ENCODE data around the gene HRAS. TPM values are rescaled to one million over a fixed set of nuclear protein-coding genes. Genes with fewer than 3 reads are reported as not detected.
A peak's percentile ranks its signal among the peaks of the same experiment; 100 is the strongest.

HRAS gene
- polyA plus RNA-seq, 3 donors = 10.1 to 32.9 (median 10.3) TPM

- Mint-ChIP-seq H3K27ac (no peak overlapping the region), H3K4me3 (no peak overlapping the region), H3K9me3 (peaks cover 0 to 13% (median 0%) of the 10 kb centered on the region in 7 donors), H3K36me3 (peaks cover 5 to 12% of the 10 kb centered on the region in 2 donors), H3K27me3 (ENCODE audit: low read depth in 3 of 3) (peaks cover 14 to 35% (median 34%) of the 10 kb centered on the region in 3 donors), H3K4me1 (peaks cover 14% of the 10 kb centered on the region)
- H3K9me3 ChIP-seq (replicated peaks in 1 of 2; ENCODE audit: control insufficient read depth in 1 of 2, insufficient read depth in 1 of 2, low read length in 2 of 2) = no peaks in the 10 kb centered on the region
- intact Hi-C loops (cut with micrococcal nuclease) = no loop called here
- H3K4me2 ChIP-seq (replicated peaks; ENCODE audit: extremely low read depth, low read length, poor library complexity, severe bottlenecking) = no peak overlapping the region
- no peak overlapping the region for H2AFZ ChIP-seq (ENCODE audit: insufficient read depth, low read depth, low read length, poor library complexity, severe bottlenecking)
- H3K9ac ChIP-seq (ENCODE audit: insufficient read depth, low read length, poor library complexity, severe bottlenecking) = no peak overlapping the region
- H3K27me3 ChIP-seq (ENCODE audit: control insufficient read depth in 2 of 2, insufficient read depth in 2 of 2, low read length in 2 of 2) = peaks cover 0 to 24% of the 10 kb centered on the region in 2 donors
- no peak overlapping the region for H3K4me3 ChIP-seq (replicated peaks in 1 of 3; ENCODE audit: low read depth in 2 of 3, low read length in 3 of 3)
- WGBS (ENCODE audit: insufficient coverage) = 83% methylated on average over 7 of the region's 12 CpGs
- H3K36me3 ChIP-seq (replicated peaks in 1 of 2; ENCODE audit: control insufficient read depth in 1 of 2, insufficient read depth in 2 of 2, low read length in 2 of 2) = peaks cover 0 to 11% of the 10 kb centered on the region in 2 donors
- peaks cover 20% of the 10 kb centered on the region for H4K20me1 ChIP-seq (ENCODE audit: insufficient read depth, low read length)
- peaks cover 3% of the 10 kb centered on the region for H3K79me2 ChIP-seq (ENCODE audit: insufficient read depth, low read length)
- no peak for TF ChIP-seq CTCF (IDR thresholded peaks at IDR 0.05)
- no peak for DNase-seq
- no peak overlapping the region for H3K27ac ChIP-seq (ENCODE audit: low read depth in 1 of 2, low read length in 2 of 2)
- peaks cover 15 to 36% of the 10 kb centered on the region in 2 donors for H3K4me1 ChIP-seq (ENCODE audit: control insufficient read depth in 1 of 2, insufficient read depth in 2 of 2, low read length in 2 of 2)
Observed at GRCh38 chr11:565921-566509, 30.6 kb upstream of the HRAS start.

GRCh38 chr11:563812-564578 is 28.6 kb upstream of the HRAS start:
- no peak for DNase-seq
- intact Hi-C loops (cut with micrococcal nuclease) = no loop called here
- H3K27ac Mint-ChIP-seq = peak overlapping the region in 1 of 7 donors; percentile 30

More at GRCh38 chr11:563812-564578, 28.6 kb upstream of the HRAS start:
- Histone ChIP-seq H3K4me2 (replicated peaks; ENCODE audit: extremely low read depth, low read length, poor library complexity, severe bottlenecking) (no peak overlapping the region), H3K27me3 (ENCODE audit: control insufficient read depth in 2 of 2, insufficient read depth in 2 of 2, low read length in 2 of 2) (peaks cover 0 to 16% of the 10 kb centered on the region in 2 donors), H3K36me3 (replicated peaks in 1 of 2; ENCODE audit: control insufficient read depth in 1 of 2, insufficient read depth in 2 of 2, low read length in 2 of 2) (peaks cover 0 to 11% of the 10 kb centered on the region in 2 donors), H4K20me1 (ENCODE audit: insufficient read depth, low read length) (peaks cover 20% of the 10 kb centered on the region), H3K4me3 (replicated peaks in 1 of 3; ENCODE audit: low read depth in 2 of 3, low read length in 3 of 3) (no peak overlapping the region), H2AFZ (ENCODE audit: insufficient read depth, low read depth, low read length, poor library complexity, severe bottlenecking) (no peak overlapping the region), H3K27ac (ENCODE audit: low read depth in 1 of 2, low read length in 2 of 2) (no peak overlapping the region), H3K9ac (ENCODE audit: insufficient read depth, low read length, poor library complexity, severe bottlenecking) (no peak overlapping the region), H3K4me1 (ENCODE audit: control insufficient read depth in 1 of 2, insufficient read depth in 2 of 2, low read length in 2 of 2) (peaks cover 19 to 39% of the 10 kb centered on the region in 2 donors), H3K9me3 (replicated peaks in 1 of 2; ENCODE audit: control insufficient read depth in 1 of 2, insufficient read depth in 1 of 2, low read length in 2 of 2) (no peaks in the 10 kb centered on the region), H3K79me2 (ENCODE audit: insufficient read depth, low read length) (peaks cover 3% of the 10 kb centered on the region)
- Mint-ChIP-seq H3K36me3 (peaks cover 5 to 12% of the 10 kb centered on the region in 2 donors), H3K27me3 (ENCODE audit: low read depth in 3 of 3) (peaks cover 2 to 25% (median 20%) of the 10 kb centered on the region in 3 donors), H3K4me3 (no peak overlapping the region), H3K4me1 (peaks cover 17% of the 10 kb centered on the region), H3K9me3 (peaks cover 0 to 4% (median 0%) of the 10 kb centered on the region in 7 donors)
- no peak for TF ChIP-seq CTCF (IDR thresholded peaks at IDR 0.05)
- WGBS (ENCODE audit: insufficient coverage) = 90% methylated on average over 8 of the region's 12 CpGs

Data from CD14-positive monocyte (primary cell).